Measurements from ENCODE around the gene ABCC4.

ABCC4 gene

GRCh38 chr13:95151942-95152587 is 149.2 kb downstream of the ABCC4 start:
- H3K36me3 ChIP-seq (ENCODE audit: control insufficient read depth, insufficient read depth, low read length): no peaks in the 10 kb centered on the region
- H3K9me3 ChIP-seq (ENCODE audit: control insufficient read depth, low read length): no peaks in the 10 kb centered on the region
- no peak overlapping the region for H3K27ac ChIP-seq (ENCODE audit: insufficient read depth, low read depth, low read length, poor library complexity, severe bottlenecking)
- H3K4me1 ChIP-seq (ENCODE audit: control insufficient read depth, insufficient read depth, low read length): peaks cover 5% of the 10 kb centered on the region
- H3K27me3 ChIP-seq (ENCODE audit: control insufficient read depth, insufficient read depth, low read length, poor library complexity, severe bottlenecking): no peaks in the 10 kb centered on the region
- 80 to 95% methylated on average over 3 to 4 of the region's 4 CpGs for WGBS, 2 experiments
- no peak overlapping the region for H3K4me3 ChIP-seq (ENCODE audit: insufficient read depth, low read depth, low read length)

GRCh38 chr13:95150555-95150954 is 150.7 kb downstream of the ABCC4 start:
- peaks cover 5% of the 10 kb centered on the region for H3K4me1 ChIP-seq (ENCODE audit: control insufficient read depth, insufficient read depth, low read length)
- H3K27me3 ChIP-seq (ENCODE audit: control insufficient read depth, insufficient read depth, low read length, poor library complexity, severe bottlenecking): no peaks in the 10 kb centered on the region
- 92 to 94% methylated on average over 1 to 2 of the region's 2 CpGs for WGBS, 2 experiments
- H3K4me3 ChIP-seq (ENCODE audit: insufficient read depth, low read depth, low read length): no peak overlapping the region
- H3K36me3 ChIP-seq (ENCODE audit: control insufficient read depth, insufficient read depth, low read length): no peaks in the 10 kb centered on the region
- H3K9me3 ChIP-seq (ENCODE audit: control insufficient read depth, low read length): no peaks in the 10 kb centered on the region
- no peak overlapping the region for H3K27ac ChIP-seq (ENCODE audit: insufficient read depth, low read depth, low read length, poor library complexity, severe bottlenecking)

DNA sequence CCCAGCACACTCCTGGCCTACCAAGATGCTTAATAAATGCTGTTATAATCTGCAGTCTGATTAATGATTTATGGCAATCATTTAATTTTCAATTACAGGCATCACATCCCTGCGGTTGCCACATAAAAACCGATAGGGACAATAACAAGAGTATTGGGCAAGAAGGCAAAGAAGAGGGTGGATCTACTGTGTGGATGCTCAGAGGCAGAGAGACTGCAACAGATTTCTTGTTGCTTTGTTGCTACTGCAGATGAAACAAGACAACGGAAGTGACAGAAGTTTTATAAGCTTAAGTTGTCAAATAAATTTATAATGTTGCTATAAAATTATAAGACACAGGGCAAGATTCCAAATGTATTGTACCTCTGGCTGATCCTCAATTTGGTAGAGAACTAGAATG is 154.8 kb downstream of the ABCC4 start:
- 93 to 95% methylated on average over 3 of the region's 3 CpGs for WGBS, 2 experiments
- H3K4me3 ChIP-seq (ENCODE audit: insufficient read depth, low read depth, low read length): no peak overlapping the region
- H3K36me3 ChIP-seq (ENCODE audit: control insufficient read depth, insufficient read depth, low read length): no peaks in the 10 kb centered on the region
- H3K27me3 ChIP-seq (ENCODE audit: control insufficient read depth, insufficient read depth, low read length, poor library complexity, severe bottlenecking): no peaks in the 10 kb centered on the region
- no peak overlapping the region for H3K27ac ChIP-seq (ENCODE audit: insufficient read depth, low read depth, low read length, poor library complexity, severe bottlenecking)
- no peaks in the 10 kb centered on the region for H3K4me1 ChIP-seq (ENCODE audit: control insufficient read depth, insufficient read depth, low read length)
- no peaks in the 10 kb centered on the region for H3K9me3 ChIP-seq (ENCODE audit: control insufficient read depth, low read length)

DNA sequence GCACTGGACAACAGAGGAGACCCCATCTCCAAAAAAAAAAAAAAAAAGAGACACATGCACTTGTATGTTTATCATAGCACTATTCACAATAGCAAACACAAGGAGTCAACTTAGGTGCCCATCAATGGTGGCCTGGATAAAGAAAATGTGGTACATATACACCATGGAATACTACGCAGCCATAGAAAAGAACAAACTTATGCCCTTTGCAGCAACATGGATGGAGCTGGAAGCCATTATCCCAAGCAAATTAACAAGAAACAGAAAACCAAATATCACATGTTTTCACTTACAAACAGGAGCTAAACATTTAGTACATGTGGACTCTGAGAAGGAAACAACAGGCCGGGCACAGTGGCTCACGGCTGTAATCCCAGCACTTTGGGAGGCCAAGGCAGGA is 155.7 kb downstream of the ABCC4 start:
- Histone ChIP-seq H3K27ac (ENCODE audit: insufficient read depth, low read depth, low read length, poor library complexity, severe bottlenecking) (no peak overlapping the region), H3K4me1 (ENCODE audit: control insufficient read depth, insufficient read depth, low read length) (no peaks in the 10 kb centered on the region), H3K4me3 (ENCODE audit: insufficient read depth, low read depth, low read length) (no peak overlapping the region), H3K36me3 (ENCODE audit: control insufficient read depth, insufficient read depth, low read length) (no peaks in the 10 kb centered on the region), H3K27me3 (ENCODE audit: control insufficient read depth, insufficient read depth, low read length, poor library complexity, severe bottlenecking) (no peaks in the 10 kb centered on the region), H3K9me3 (ENCODE audit: control insufficient read depth, low read length) (no peaks in the 10 kb centered on the region)
- WGBS, 2 experiments: 87 to 95% methylated on average over 3 of the region's 3 CpGs

DNA sequence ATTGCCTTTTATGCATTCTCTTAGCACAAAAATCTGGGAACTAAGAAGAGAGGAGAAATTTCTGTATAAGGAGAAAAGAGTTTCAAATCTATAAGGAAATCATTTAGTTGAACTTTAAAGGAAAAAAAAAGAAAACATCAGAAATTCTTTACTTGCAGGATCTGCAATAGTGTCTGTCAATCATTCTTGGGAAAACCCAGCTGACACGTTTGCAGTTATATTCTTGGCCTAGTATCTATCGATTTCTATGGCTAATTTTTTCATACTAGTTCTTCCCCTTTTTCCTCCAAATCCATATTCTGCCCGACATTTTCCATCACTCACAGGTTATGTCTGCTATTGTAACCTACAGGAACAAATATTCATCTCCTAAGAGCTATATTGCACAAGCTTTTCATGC is 160.7 kb downstream of the ABCC4 start:
- Histone ChIP-seq H3K4me1 (ENCODE audit: control insufficient read depth, insufficient read depth, low read length) (no peaks in the 10 kb centered on the region), H3K9me3 (ENCODE audit: control insufficient read depth, low read length) (no peaks in the 10 kb centered on the region), H3K27ac (ENCODE audit: insufficient read depth, low read depth, low read length, poor library complexity, severe bottlenecking) (no peak overlapping the region), H3K4me3 (ENCODE audit: insufficient read depth, low read depth, low read length) (no peak overlapping the region), H3K27me3 (ENCODE audit: control insufficient read depth, insufficient read depth, low read length, poor library complexity, severe bottlenecking) (no peaks in the 10 kb centered on the region), H3K36me3 (ENCODE audit: control insufficient read depth, insufficient read depth, low read length) (no peaks in the 10 kb centered on the region)
- 95 to 97% methylated on average over 3 of the region's 3 CpGs for whole genome bisulfite sequencing, 2 experiments

DNA sequence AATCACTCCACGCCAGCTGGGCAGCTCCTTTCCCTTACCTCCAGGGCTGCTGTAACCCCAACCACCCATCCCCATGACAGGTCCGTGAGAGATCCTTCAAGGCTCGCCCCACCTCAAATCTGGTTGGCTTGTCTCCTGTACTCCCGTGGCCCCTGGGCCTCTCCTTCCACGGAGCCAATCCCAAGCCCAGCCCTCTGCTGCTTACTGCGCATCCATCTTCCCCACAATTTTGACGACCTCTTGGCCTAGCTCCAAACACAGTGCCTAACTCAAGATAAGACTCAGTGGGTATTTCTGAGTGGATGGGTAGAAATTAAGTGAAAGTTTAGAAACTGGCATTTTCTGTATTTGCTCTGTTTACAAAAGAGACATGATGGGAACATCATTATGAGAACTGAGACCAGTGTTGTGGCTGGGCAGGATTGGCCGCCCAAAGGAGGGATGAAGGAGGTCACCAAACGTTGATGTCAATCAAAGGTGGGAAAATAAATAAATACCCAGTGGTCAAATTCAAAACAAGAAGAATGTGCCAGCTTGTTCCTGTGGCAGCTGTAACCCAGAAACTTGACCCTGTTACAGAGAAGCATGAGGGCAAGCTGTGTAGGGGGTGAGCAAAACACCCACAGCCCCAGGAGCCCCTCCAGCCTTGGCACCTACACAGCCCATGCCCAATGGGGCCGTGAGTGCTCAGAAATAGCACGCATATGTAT is 162.2 kb downstream of the ABCC4 start:
- Histone ChIP-seq H3K4me1 (ENCODE audit: control insufficient read depth, insufficient read depth, low read length) (no peaks in the 10 kb centered on the region), H3K27me3 (ENCODE audit: control insufficient read depth, insufficient read depth, low read length, poor library complexity, severe bottlenecking) (no peaks in the 10 kb centered on the region), H3K9me3 (ENCODE audit: control insufficient read depth, low read length) (no peaks in the 10 kb centered on the region), H3K4me3 (ENCODE audit: insufficient read depth, low read depth, low read length) (no peak overlapping the region), H3K36me3 (ENCODE audit: control insufficient read depth, insufficient read depth, low read length) (no peaks in the 10 kb centered on the region), H3K27ac (ENCODE audit: insufficient read depth, low read depth, low read length, poor library complexity, severe bottlenecking) (no peak overlapping the region)
- WGBS, 2 experiments: 95 to 96% methylated on average over 11 of the region's 11 CpGs

DNA sequence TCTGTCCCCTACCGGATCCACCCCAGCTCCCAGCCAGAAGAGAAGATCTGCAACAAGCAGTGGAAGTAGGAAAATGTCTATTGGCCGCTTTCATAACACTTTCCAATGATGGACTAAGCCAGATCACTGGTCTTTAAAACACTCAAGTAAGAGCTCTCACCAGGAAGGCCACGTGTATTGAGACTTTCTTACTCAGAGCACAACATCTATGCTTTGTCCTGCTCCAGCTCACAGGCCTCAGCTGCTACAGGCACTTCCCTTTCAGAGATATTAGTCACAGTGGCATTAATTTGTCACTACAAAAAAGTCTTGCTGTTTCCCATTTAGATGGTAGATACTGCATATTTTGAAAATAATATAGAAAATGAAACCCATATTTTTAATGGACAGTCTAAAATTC is 164.2 kb downstream of the ABCC4 start:
- Histone ChIP-seq H3K27me3 (ENCODE audit: control insufficient read depth, insufficient read depth, low read length, poor library complexity, severe bottlenecking) (no peaks in the 10 kb centered on the region), H3K36me3 (ENCODE audit: control insufficient read depth, insufficient read depth, low read length) (no peaks in the 10 kb centered on the region), H3K4me1 (ENCODE audit: control insufficient read depth, insufficient read depth, low read length) (no peaks in the 10 kb centered on the region), H3K27ac (ENCODE audit: insufficient read depth, low read depth, low read length, poor library complexity, severe bottlenecking) (no peak overlapping the region), H3K9me3 (ENCODE audit: control insufficient read depth, low read length) (no peaks in the 10 kb centered on the region), H3K4me3 (ENCODE audit: insufficient read depth, low read depth, low read length) (no peak overlapping the region)
- 82% methylated on average over 3 of the region's 3 CpGs for WGBS, 2 experiments

DNA sequence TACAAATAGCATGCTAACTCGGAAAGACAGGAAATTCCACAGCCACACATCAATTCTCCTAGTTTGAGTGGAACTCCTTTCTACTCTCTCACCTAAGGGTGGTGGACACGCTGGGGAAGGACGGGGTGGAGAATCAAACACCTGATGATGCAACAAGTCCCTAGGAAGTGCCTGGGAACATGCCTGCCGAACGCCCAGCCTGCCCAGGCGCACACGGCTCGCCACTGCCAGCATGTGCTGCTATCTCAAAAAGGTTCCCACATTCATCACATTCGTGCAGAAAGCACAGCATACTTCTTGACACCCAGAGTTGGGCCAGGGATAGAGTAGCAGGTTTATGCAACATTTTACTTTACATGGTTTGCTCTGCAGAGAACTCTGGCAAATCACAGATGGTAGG is 164.6 kb downstream of the ABCC4 start:
- Histone ChIP-seq H3K9me3 (ENCODE audit: control insufficient read depth, low read length) (no peaks in the 10 kb centered on the region), H3K27me3 (ENCODE audit: control insufficient read depth, insufficient read depth, low read length, poor library complexity, severe bottlenecking) (no peaks in the 10 kb centered on the region), H3K36me3 (ENCODE audit: control insufficient read depth, insufficient read depth, low read length) (no peaks in the 10 kb centered on the region), H3K27ac (ENCODE audit: insufficient read depth, low read depth, low read length, poor library complexity, severe bottlenecking) (no peak overlapping the region), H3K4me1 (ENCODE audit: control insufficient read depth, insufficient read depth, low read length) (no peaks in the 10 kb centered on the region), H3K4me3 (ENCODE audit: insufficient read depth, low read depth, low read length) (no peak overlapping the region)
- 90 to 96% methylated on average over 9 of the region's 9 CpGs for WGBS, 2 experiments

DNA sequence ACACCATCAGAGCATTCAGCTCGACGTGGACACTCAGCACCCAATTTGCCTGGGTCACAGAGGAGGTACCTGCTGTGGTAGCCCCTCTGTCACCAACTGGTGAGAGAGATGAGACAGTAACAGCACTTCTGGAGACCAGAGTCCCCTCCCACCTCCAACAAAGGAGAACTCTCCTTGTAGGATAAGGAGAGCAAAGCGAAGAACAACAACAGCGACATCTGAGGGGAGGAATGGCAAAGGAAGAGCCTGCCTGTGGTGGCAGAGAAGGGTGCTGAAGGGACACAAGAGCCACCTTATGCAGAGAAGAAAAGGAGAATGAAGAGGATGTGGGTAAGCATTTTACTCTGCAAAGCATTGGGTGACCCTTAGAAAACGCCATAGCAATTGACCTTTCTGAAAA is 167.8 kb downstream of the ABCC4 start:
- Histone ChIP-seq H3K27ac (ENCODE audit: insufficient read depth, low read depth, low read length, poor library complexity, severe bottlenecking) (no peak overlapping the region), H3K36me3 (ENCODE audit: control insufficient read depth, insufficient read depth, low read length) (no peaks in the 10 kb centered on the region), H3K27me3 (ENCODE audit: control insufficient read depth, insufficient read depth, low read length, poor library complexity, severe bottlenecking) (no peaks in the 10 kb centered on the region), H3K9me3 (ENCODE audit: control insufficient read depth, low read length) (no peaks in the 10 kb centered on the region), H3K4me3 (ENCODE audit: insufficient read depth, low read depth, low read length) (no peak overlapping the region), H3K4me1 (ENCODE audit: control insufficient read depth, insufficient read depth, low read length) (no peaks in the 10 kb centered on the region)
- 89 to 90% methylated on average over 4 to 5 of the region's 5 CpGs for WGBS, 2 experiments

GRCh38 chr13:95129004-95129403 is 172.2 kb downstream of the ABCC4 start:
- H3K36me3 ChIP-seq (ENCODE audit: control insufficient read depth, insufficient read depth, low read length): no peaks in the 10 kb centered on the region
- H3K27ac ChIP-seq (ENCODE audit: insufficient read depth, low read depth, low read length, poor library complexity, severe bottlenecking): no peak overlapping the region
- WGBS, 2 experiments: 93 to 100% methylated on average over 2 of the region's 3 CpGs
- no peaks in the 10 kb centered on the region for H3K9me3 ChIP-seq (ENCODE audit: control insufficient read depth, low read length)
- H3K4me1 ChIP-seq (ENCODE audit: control insufficient read depth, insufficient read depth, low read length): peaks cover 4% of the 10 kb centered on the region
- no peaks in the 10 kb centered on the region for H3K27me3 ChIP-seq (ENCODE audit: control insufficient read depth, insufficient read depth, low read length, poor library complexity, severe bottlenecking)
- H3K4me3 ChIP-seq (ENCODE audit: insufficient read depth, low read depth, low read length): no peak overlapping the region

All from ectodermal cell (in vitro differentiated cells).